Hematopoietic multipotent progenitor cell treated with erythropoietin and hydrocortisone succinate and interleukin-3 and kit ligand, for 4 days (in vitro differentiated cells): Measurements from ENCODE around the gene RILP.

Experiments used
- DNase-seq: peaks from one replicate; pipeline ENCODE4 v3.0.0-alpha.2; 2015

Gene RILP

GRCh38 chr17:1597861-1598342 lies 51.8 kb downstream of the RILP start:
- no peak for DNase-seq
